KMS-11 (cell line): ENCODE measurements around the gene ITPKB.

Experiments used
- H2AFZ ChIP-seq: fragments of 200-600 bp; sonication (generic); 2 replicates; pipeline ENCODE4 v1.6.1; 2016; ENCODE audit warnings: antibody characterized with exemption, mixed run types, low read depth
- H3K27ac ChIP-seq: fragments of 200-600 bp; sonication (generic); 2 replicates; pipeline ENCODE4 v1.6.1; 2016; ENCODE audit warnings: mild to moderate bottlenecking, mixed run types
- H3K27me3 ChIP-seq: fragments of 200-600 bp; sonication (generic); 2 replicates; pipeline ENCODE4 v1.6.1; 2017; ENCODE audit warnings: mild to moderate bottlenecking, low read depth, mixed run types, moderate library complexity; ENCODE audit not compliant: insufficient read depth
- H3K36me3 ChIP-seq: fragments of 200-600 bp; sonication (generic); 2 replicates; pipeline ENCODE4 v1.6.1; 2017; ENCODE audit warnings: mild to moderate bottlenecking, mixed run types; ENCODE audit not compliant: insufficient read depth
- H3K4me1 ChIP-seq: fragments of 200-600 bp; sonication (generic); 2 replicates; pipeline ENCODE4 v1.6.1; 2016; ENCODE audit warnings: mild to moderate bottlenecking, low read depth, mixed run types; ENCODE audit not compliant: poor library complexity, severe bottlenecking
- H3K4me2 ChIP-seq: fragments of 200-600 bp; sonication (generic); 2 replicates; pipeline ENCODE4 v1.7.0; 2016; ENCODE audit warnings: mild to moderate bottlenecking, mixed run types
- H3K4me3 ChIP-seq: fragments of 200-600 bp; sonication (generic); IDR thresholded peaks from 2 replicates; pipeline ENCODE4 v1.6.1; 2017; ENCODE audit warnings: low read depth, low read length, mixed read lengths; ENCODE audit not compliant: insufficient read depth
- H3K79me2 ChIP-seq: fragments of 200-600 bp; sonication (generic); 2 replicates; pipeline ENCODE4 v1.6.1; 2016; ENCODE audit warnings: low read depth, mixed run types; ENCODE audit not compliant: insufficient read depth
- H3K9ac ChIP-seq: fragments of 200-600 bp; sonication (generic); 2 replicates; pipeline ENCODE4 v1.6.1; 2016; ENCODE audit warnings: mild to moderate bottlenecking, mixed run types
- H4K20me1 ChIP-seq: fragments of 200-600 bp; sonication (generic); 2 replicates; pipeline ENCODE4 v1.6.1; 2016; ENCODE audit warnings: mild to moderate bottlenecking, mixed run types; ENCODE audit not compliant: insufficient read depth
- CTCF ChIP-seq: fragments of 200-600 bp; sonication (generic); conservative IDR thresholded peaks from 2 replicates; pipeline ENCODE4 v1.6.1; 2017; ENCODE audit warnings: low read depth, mild to moderate bottlenecking, antibody characterized with exemption, low read length, moderate library complexity, mixed read lengths

The ITPKB gene

DNA sequence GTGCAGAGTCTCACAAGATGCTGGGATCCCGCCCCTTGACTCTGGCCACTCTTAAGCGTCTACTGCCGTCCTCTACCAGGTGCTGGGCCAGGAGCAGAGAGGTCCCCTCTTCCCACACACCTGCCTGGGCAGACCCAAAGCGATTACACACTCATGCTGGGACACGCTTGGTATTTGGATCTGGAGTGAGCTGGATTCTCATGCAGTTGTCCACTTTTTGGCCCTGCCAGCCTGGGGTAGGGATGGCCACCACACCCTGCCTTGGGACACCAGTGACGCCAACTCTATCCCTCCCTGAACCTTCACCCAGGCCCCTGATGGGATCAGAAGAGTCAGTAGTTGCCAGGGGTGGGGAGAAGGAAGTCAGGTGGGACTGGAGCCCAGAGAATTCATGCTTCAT is 28.6 kb downstream of the ITPKB start:
- Histone ChIP-seq H3K36me3 (no peaks in the 10 kb centered on the region), H3K4me2 (no peak overlapping the region), H3K9ac (no peak overlapping the region), H3K27ac (no peak overlapping the region), H3K4me1 (peaks cover 6% of the 10 kb centered on the region), H4K20me1 (0 out of 2 replicates have a peak, but pooled peaks cover 3% of the 10 kb centered on the region), H3K79me2 (peaks cover 7% of the 10 kb centered on the region; the same call in 1 of the 2 replicates), H3K4me3 (no peak overlapping the region), H2AFZ (no peak overlapping the region), H3K27me3 (no peaks in the 10 kb centered on the region)
- no peak for TF ChIP-seq CTCF

- no peak overlapping the region for H3K4me2 ChIP-seq
Observed at GRCh38 chr1:226709953-226710352, 29.1 kb downstream of the ITPKB start.

DNA sequence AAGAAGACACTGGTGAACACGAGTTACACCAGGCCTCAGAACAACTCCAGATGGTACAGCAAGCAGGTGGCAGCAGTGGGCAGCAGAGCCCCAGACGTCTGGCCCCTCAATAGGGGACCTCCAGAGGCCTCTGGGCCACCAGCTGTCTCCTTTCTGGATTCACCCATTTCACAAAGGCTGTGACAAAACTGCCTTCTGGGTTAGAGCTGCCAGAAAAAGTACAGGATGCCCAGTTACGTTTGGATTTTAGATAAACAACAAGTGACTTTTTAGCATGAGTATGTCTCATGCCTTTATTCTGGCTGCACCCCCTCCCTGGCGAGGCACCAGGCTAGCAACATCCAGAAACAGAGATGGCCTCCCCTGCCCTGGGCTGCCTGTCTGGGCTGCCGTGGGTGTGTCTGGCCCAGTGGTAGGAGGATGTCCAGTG is 30.1 kb downstream of the ITPKB start:
- H3K79me2 ChIP-seq = peaks cover 5% of the 10 kb centered on the region; the same call in 1 of the 2 replicates
- H3K36me3 ChIP-seq = no peaks in the 10 kb centered on the region
- no peak overlapping the region for H3K4me3 ChIP-seq
- no peak overlapping the region for H3K4me2 ChIP-seq
- 0 out of 2 replicates have a peak, but pooled peaks cover 3% of the 10 kb centered on the region for H4K20me1 ChIP-seq
- H2AFZ ChIP-seq = no peak overlapping the region
- no peaks in the 10 kb centered on the region for H3K27me3 ChIP-seq
- no peak for TF ChIP-seq CTCF
- no peak overlapping the region for H3K9ac ChIP-seq
- peaks cover 8% of the 10 kb centered on the region for H3K4me1 ChIP-seq
- H3K27ac ChIP-seq = no peak overlapping the region

More at GRCh38 chr1:226709953-226710352, 29.1 kb downstream of the ITPKB start:
- Histone ChIP-seq H3K4me3 (no peak overlapping the region), H3K4me1 (peaks cover 6% of the 10 kb centered on the region), H4K20me1 (0 out of 2 replicates have a peak, but pooled peaks cover 3% of the 10 kb centered on the region), H3K36me3 (no peaks in the 10 kb centered on the region), H3K27ac (no peak overlapping the region), H3K9ac (no peak overlapping the region), H3K79me2 (peaks cover 5% of the 10 kb centered on the region; the same call in 1 of the 2 replicates), H2AFZ (no peak overlapping the region), H3K27me3 (no peaks in the 10 kb centered on the region)
- TF ChIP-seq CTCF = no peak

DNA sequence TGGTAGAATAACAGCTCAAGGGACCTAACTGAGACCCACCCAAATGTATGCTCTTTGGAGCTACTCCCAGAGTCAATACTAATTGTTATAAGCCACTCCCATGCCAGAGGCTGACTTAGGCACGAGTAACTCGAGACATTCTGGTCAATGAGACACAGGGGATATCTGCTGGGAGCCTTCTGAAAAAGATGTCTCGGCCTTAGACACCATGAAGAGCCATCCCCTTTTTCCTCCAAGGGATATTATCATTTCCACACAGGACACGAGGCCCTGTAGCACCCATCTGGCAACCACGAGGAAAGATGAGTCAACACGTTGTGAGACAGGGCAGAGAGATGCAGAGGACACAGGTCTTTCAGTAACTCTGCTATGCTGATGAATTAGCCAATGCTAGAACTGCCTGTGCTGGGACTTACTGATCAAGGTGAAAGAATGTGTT is 30.7 kb downstream of the ITPKB start:
- Histone ChIP-seq H3K27me3 (no peaks in the 10 kb centered on the region), H4K20me1 (0 out of 2 replicates have a peak, but pooled peaks cover 3% of the 10 kb centered on the region), H3K79me2 (peaks cover 5% of the 10 kb centered on the region; the same call in 1 of the 2 replicates), H3K36me3 (no peaks in the 10 kb centered on the region), H3K4me2 (no peak overlapping the region), H3K4me1 (peaks cover 10% of the 10 kb centered on the region), H3K27ac (no peak overlapping the region), H3K4me3 (no peak overlapping the region), H3K9ac (no peak overlapping the region), H2AFZ (no peak overlapping the region)
- no peak for TF ChIP-seq CTCF
